ENCODE results near the gene HSP90AB1. TPM values are rescaled to one million over a fixed set of nuclear protein-coding genes. Genes with fewer than 3 reads are reported as not detected.
A peak's percentile ranks its signal among the peaks of the same experiment; 100 is the strongest.

HSP90AB1 gene
- total and polyA plus RNA-seq, 9 of the 15 experiments (the other 6 are each of a cell fraction or from before 2014, with no cell fraction given) = 1,780 to 3,358 (median 2,262) TPM

- no peak for TF ChIP-seq DIDO1 (tag; IDR thresholded peaks at IDR 0.05; ENCODE audit: low read depth)
- TF ChIP-seq ETS2 (tag; IDR thresholded peaks at IDR 0.05; ENCODE audit: borderline replicate concordance, poor library complexity, severe bottlenecking) = no peak
- TF ChIP-seq ELF2 (CRISPR knock-in tag; IDR thresholded peaks at IDR 0.05) = no peak
- TF ChIP-seq TSC22D4 (tag; IDR thresholded peaks at IDR 0.05) = no peak
- TF ChIP-seq HMGN3 (IDR thresholded peaks at IDR 0.05; ENCODE audit: borderline replicate concordance, extremely low read depth, insufficient read length, low read depth, low read length) = no peak
- TF ChIP-seq USF1 (CRISPR knock-in tag; IDR thresholded peaks at IDR 0.05) = no peak
- TF ChIP-seq, protein P1, sequence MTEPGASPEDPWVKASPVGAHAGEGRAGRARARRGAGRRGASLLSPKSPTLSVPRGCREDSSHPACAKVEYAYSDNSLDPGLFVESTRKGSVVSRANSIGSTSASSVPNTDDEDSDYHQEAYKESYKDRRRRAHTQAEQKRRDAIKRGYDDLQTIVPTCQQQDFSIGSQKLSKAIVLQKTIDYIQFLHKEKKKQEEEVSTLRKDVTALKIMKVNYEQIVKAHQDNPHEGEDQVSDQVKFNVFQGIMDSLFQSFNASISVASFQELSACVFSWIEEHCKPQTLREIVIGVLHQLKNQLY (CRISPR knock-in tag; conservative IDR thresholded peaks at IDR 0.05) = no peak
- TF ChIP-seq, protein P2, sequence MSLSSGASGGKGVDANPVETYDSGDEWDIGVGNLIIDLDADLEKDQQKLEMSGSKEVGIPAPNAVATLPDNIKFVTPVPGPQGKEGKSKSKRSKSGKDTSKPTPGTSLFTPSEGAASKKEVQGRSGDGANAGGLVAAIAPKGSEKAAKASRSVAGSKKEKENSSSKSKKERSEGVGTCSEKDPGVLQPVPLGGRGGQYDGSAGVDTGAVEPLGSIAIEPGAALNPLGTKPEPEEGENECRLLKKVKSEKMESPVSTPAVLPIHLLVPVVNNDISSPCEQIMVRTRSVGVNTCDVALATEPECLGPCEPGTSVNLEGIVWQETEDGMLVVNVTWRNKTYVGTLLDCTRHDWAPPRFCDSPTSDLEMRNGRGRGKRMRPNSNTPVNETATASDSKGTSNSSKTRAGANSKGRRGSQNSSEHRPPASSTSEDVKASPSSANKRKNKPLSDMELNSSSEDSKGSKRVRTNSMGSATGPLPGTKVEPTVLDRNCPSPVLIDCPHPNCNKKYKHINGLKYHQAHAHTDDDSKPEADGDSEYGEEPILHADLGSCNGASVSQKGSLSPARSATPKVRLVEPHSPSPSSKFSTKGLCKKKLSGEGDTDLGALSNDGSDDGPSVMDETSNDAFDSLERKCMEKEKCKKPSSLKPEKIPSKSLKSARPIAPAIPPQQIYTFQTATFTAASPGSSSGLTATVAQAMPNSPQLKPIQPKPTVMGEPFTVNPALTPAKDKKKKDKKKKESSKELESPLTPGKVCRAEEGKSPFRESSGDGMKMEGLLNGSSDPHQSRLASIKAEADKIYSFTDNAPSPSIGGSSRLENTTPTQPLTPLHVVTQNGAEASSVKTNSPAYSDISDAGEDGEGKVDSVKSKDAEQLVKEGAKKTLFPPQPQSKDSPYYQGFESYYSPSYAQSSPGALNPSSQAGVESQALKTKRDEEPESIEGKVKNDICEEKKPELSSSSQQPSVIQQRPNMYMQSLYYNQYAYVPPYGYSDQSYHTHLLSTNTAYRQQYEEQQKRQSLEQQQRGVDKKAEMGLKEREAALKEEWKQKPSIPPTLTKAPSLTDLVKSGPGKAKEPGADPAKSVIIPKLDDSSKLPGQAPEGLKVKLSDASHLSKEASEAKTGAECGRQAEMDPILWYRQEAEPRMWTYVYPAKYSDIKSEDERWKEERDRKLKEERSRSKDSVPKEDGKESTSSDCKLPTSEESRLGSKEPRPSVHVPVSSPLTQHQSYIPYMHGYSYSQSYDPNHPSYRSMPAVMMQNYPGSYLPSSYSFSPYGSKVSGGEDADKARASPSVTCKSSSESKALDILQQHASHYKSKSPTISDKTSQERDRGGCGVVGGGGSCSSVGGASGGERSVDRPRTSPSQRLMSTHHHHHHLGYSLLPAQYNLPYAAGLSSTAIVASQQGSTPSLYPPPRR (CRISPR knock-in tag; IDR thresholded peaks at IDR 0.05; ENCODE audit: borderline replicate concordance) = 0 out of 2 replicates have a peak, but pooled peaks have one; percentile 6
- TF ChIP-seq BRF1 (IDR thresholded peaks at IDR 0.05; ENCODE audit: borderline replicate concordance, extremely low read depth, insufficient read length) = no peak
- no peak for TF ChIP-seq ZNF583 (CRISPR knock-in tag; IDR thresholded peaks at IDR 0.05)
- TF ChIP-seq ZC3H8 (IDR thresholded peaks at IDR 0.05) = no peak
- no peak for TF ChIP-seq ZNF398 (CRISPR knock-in tag; IDR thresholded peaks at IDR 0.05)
- no peak for TF ChIP-seq SMC3 (conservative IDR thresholded peaks at IDR 0.05; ENCODE audit: insufficient read depth, low read depth, low read length)
- TF ChIP-seq ZNF644 (tag; IDR thresholded peaks at IDR 0.05; ENCODE audit: low read depth) = no peak
- no peak for TF ChIP-seq ZNF764 (CRISPR knock-in tag; IDR thresholded peaks at IDR 0.05; ENCODE audit: low read depth)
- TF ChIP-seq, protein P3, sequence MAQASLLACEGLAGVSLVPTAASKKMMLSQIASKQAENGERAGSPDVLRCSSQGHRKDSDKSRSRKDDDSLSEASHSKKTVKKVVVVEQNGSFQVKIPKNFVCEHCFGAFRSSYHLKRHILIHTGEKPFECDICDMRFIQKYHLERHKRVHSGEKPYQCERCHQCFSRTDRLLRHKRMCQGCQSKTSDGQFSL (CRISPR knock-in tag; IDR thresholded peaks at IDR 0.05) = 0 out of 2 replicates have a peak, but pooled peaks have one; percentile 48
- TF ChIP-seq, protein P3 (tag; IDR thresholded peaks at IDR 0.05) = no peak
Observed at GRCh38 chr6:44255871-44256774, 9.2 kb downstream of the HSP90AB1 start (continued).

Measured in K562 (cell line).